GM12891 (cell line): ENCODE data around the gene SORCS2.

Source experiments
- PAX5 ChIP-seq: IDR thresholded peaks from 2 replicates; pipeline ENCODE4 v1.6.1; 2011; ENCODE audit warnings: low read length, moderate library complexity, mild to moderate bottlenecking; ENCODE audit not compliant: insufficient read depth, severe bottlenecking
- POLR2A ChIP-seq: IDR thresholded peaks from 2 replicates; pipeline ENCODE4 v1.6.1; 2011; ENCODE audit warnings: low read depth, low read length, control low read depth
- POLR2AphosphoS5 ChIP-seq: IDR thresholded peaks from 2 replicates; pipeline ENCODE4 v1.6.1; 2011; ENCODE audit warnings: low read depth, low read length, control low read depth
- SPI1 ChIP-seq: IDR thresholded peaks from 2 replicates; pipeline ENCODE4 v1.6.1; 2011; ENCODE audit warnings: low read depth, low read length, control low read depth
- TAF1 ChIP-seq: IDR thresholded peaks from 2 replicates; pipeline ENCODE4 v1.6.1; 2011; ENCODE audit warnings: low read depth, low read length, control low read depth

- TF ChIP-seq POLR2A = no peak
- TF ChIP-seq POLR2AphosphoS5 = no peak
- TF ChIP-seq TAF1 = no peak
- TF ChIP-seq SPI1 = no peak
- TF ChIP-seq PAX5 = no peak
Observed at GRCh38 chr4:7302781-7303404, 110.6 kb downstream of the SORCS2 start.
